Epithelial cell of proximal tubule (primary cell): ENCODE measurements around the gene PRM2. TPM values are rescaled to one million over a fixed set of nuclear protein-coding genes. Genes with fewer than 3 reads are reported as not detected.

Experiments used
- DNase-seq: peaks from one replicate; pipeline ENCODE4 v3.0.0-alpha.2; 2011; ENCODE audit warnings: low read depth
- H3K4me3 ChIP-seq: 2 replicates; pipeline ENCODE4 v1.5.1; 2011; ENCODE audit warnings: low read depth, mild to moderate bottlenecking, low read length
- total RNA-seq: library from RNA; depleted of rRNA; stranded (reverse); fragments of >200 nt; gene quantifications from 2 replicates; pipeline ENCODE4 v1.2.3, GENCODE V29; 2015
- TF ChIP-seq, protein P1 (sequence below): conservative IDR thresholded peaks from 2 replicates; pipeline ENCODE4 v1.5.1; 2012; ENCODE audit warnings: low read depth, mild to moderate bottlenecking, low read length

Gene PRM2
- total RNA-seq, 1 donor from 2014 or later, result not detected

GRCh38 chr16:11312718-11313492 is 36.6 kb upstream of the PRM2 start:
- no peak overlapping the region for H3K4me3 ChIP-seq
- DNase-seq, result no peak

DNA sequence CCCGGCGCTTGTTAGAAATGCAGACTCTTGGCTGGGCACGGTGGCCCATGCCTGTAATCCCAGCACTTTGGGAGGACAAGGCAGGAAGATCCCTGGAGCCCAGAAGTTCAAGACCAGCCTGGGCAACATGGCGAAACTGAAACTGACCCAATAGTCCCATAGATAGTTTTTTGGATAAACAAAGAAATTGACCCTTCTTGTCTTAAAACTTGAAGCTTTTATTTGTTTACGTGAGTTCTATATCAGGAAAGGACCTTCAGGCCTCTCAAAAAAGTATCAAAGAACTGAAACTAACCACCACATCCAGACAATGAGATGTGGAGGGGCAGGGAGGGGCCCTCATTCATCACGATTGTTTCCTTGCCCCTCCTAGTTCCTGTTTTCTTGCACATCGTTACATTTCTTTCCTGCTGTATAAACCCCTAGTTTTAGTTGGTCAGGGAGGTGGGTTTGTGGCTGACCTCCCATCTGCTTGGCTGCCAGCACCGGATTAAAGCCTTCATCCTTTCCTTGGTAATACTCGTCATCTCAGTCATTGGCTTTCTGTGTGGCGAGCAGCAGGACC is 34.8 kb upstream of the PRM2 start:
- TF ChIP-seq, protein P1, sequence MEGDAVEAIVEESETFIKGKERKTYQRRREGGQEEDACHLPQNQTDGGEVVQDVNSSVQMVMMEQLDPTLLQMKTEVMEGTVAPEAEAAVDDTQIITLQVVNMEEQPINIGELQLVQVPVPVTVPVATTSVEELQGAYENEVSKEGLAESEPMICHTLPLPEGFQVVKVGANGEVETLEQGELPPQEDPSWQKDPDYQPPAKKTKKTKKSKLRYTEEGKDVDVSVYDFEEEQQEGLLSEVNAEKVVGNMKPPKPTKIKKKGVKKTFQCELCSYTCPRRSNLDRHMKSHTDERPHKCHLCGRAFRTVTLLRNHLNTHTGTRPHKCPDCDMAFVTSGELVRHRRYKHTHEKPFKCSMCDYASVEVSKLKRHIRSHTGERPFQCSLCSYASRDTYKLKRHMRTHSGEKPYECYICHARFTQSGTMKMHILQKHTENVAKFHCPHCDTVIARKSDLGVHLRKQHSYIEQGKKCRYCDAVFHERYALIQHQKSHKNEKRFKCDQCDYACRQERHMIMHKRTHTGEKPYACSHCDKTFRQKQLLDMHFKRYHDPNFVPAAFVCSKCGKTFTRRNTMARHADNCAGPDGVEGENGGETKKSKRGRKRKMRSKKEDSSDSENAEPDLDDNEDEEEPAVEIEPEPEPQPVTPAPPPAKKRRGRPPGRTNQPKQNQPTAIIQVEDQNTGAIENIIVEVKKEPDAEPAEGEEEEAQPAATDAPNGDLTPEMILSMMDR, result no peak
- no peak overlapping the region for H3K4me3 ChIP-seq
- DNase-seq, result no peak

More at GRCh38 chr16:11312718-11313492, 36.6 kb upstream of the PRM2 start:
- TF ChIP-seq, protein P1, result no peak

DNA sequence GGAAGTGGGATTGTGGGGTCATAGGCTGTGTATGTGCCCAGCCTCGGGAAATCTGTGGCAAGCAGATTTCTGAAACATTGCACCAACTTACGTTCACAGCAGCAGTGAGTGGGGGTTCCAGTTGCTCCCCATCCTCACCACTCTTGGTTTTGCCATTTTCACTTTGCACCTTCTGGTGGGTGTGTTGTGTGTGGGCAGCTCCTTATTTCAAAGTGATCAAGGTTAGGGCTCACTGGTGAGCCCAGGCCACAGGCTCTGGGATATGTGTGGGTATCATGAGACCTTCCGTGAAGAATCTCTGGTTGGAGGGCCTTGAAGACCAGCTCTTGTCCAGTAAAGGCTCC is 34.3 kb upstream of the PRM2 start:
- no peak for DNase-seq
- TF ChIP-seq, protein P1, result no peak
- H3K4me3 ChIP-seq, result no peak overlapping the region

DNA sequence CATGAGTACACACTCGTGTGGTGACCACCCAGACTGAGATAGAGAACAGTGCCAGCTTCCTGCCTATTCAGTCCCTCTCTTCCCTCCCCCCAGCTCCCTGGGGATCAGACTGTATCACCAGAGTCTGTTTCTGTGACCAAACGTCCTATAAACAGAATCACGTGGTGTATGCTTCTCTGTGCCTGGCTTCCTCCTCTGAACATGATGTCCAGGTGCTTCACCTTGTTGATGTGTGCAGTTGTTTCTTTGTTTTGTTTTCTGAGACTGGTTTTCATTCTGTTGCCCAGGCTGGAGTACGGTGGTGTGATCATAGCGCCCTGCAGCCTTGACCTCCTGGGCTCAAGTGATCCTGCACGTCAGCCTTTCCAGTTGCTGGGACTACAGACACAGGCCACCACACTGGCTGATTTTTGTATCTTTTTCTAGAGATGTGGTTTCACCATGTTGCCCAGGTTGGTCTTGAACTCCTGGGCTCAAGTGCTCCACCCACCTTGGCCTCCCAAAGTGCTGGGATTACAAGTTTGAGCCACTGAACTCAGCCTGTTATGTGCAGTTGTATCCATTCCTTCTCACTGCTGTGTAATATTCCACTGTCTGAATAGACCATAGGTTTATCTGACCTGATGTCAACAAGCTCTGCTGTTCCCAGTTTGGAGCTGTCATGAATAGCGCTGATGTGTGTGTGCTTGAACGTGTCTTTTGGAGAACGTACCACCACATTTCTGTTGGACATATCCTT is 33.8 kb upstream of the PRM2 start:
- TF ChIP-seq, protein P1, result no peak
- DNase-seq, result no peak
- no peak overlapping the region for H3K4me3 ChIP-seq

GRCh38 chr16:11308493-11309283 is 32.4 kb upstream of the PRM2 start:
- TF ChIP-seq, protein P1, result no peak
- no peak for DNase-seq
- no peak overlapping the region for H3K4me3 ChIP-seq

DNA sequence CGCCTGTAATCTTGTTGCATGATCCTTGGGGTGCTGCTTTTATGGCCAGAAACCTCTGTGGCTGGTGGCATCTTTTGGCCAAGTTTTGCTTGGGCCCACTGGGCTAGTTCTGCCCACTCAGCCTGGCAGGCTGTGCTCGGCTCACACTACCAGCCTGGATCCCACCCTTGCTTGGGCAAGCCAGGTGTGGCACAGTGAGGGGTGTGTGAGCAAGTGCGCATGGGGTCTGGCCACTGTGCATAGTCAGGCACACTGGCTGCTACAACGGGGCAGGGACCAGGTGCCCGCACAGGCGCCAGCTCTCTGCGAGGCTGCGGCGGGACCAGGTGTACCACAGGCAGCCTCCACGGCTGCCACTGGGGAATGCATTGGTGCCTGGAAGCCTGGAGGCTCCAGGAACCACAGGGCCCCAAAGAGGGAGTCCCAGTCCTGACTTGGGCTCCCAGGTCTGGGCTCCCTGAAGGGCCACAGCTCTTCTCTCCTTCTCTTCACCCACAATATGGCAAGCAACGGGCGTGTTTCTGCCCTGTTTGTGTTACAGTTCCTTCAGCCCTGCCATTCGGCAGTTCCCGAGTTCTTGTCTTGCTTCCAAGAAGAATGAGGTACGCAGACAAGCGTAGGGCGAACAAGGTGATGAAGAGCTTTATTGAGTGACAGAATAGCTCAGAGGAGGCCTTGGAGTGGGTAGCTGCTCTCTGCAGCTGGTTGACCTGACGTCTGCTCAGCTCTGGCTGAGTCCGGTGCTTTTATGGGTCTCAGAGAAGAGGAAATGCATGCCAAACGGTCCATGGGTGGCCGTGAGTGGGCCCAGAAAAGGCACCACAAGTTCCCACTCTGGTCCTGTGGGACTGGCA is 31.6 kb upstream of the PRM2 start:
- TF ChIP-seq, protein P1, result no peak
- H3K4me3 ChIP-seq, result no peak overlapping the region
- no peak for DNase-seq
